ENCODE data around the gene RELN. TPM values are rescaled to one million over a fixed set of nuclear protein-coding genes. Genes with fewer than 3 reads are reported as not detected.

RELN gene
- polyA plus RNA-seq, 1 donor: 5.0 TPM

GRCh38 chr7:103947026-103947655, 42.3 kb downstream of the RELN start:
- no peak overlapping the region for H3K27ac ChIP-seq (ENCODE audit: low read length)
- 68% methylated on average over 2 of the region's 2 CpGs for WGBS (ENCODE audit: insufficient coverage, low lambda C conversion rate)
- no peak for DNase-seq
- no peaks in the 10 kb centered on the region for H3K27me3 ChIP-seq (ENCODE audit: control insufficient read depth, insufficient read depth, low read length)
- H3K4me3 ChIP-seq (ENCODE audit: low read length): no peak overlapping the region
- H3K9me3 ChIP-seq (ENCODE audit: control insufficient read depth, low read depth, low read length): no peaks in the 10 kb centered on the region
- H3K4me1 ChIP-seq (ENCODE audit: control insufficient read depth, insufficient read depth, low read length): no peaks in the 10 kb centered on the region
- no peaks in the 10 kb centered on the region for H3K36me3 ChIP-seq (ENCODE audit: control insufficient read depth, insufficient read depth, low read length)

GRCh38 chr7:103944230-103944900, 45.1 kb downstream of the RELN start:
- Histone ChIP-seq H3K27ac (ENCODE audit: low read length) (no peak overlapping the region), H3K4me1 (ENCODE audit: control insufficient read depth, insufficient read depth, low read length) (no peaks in the 10 kb centered on the region), H3K27me3 (ENCODE audit: control insufficient read depth, insufficient read depth, low read length) (no peaks in the 10 kb centered on the region), H3K36me3 (ENCODE audit: control insufficient read depth, insufficient read depth, low read length) (no peaks in the 10 kb centered on the region), H3K9me3 (ENCODE audit: control insufficient read depth, low read depth, low read length) (no peaks in the 10 kb centered on the region), H3K4me3 (ENCODE audit: low read length) (no peak overlapping the region)
- no CpG with 5 or more reads among the region's 6 CpGs for WGBS (ENCODE audit: insufficient coverage, low lambda C conversion rate)
- no peak for DNase-seq

- Histone ChIP-seq H3K27ac (ENCODE audit: low read length) (no peak overlapping the region), H3K36me3 (ENCODE audit: control insufficient read depth, insufficient read depth, low read length) (no peaks in the 10 kb centered on the region), H3K27me3 (ENCODE audit: control insufficient read depth, insufficient read depth, low read length) (no peaks in the 10 kb centered on the region), H3K4me3 (ENCODE audit: low read length) (no peak overlapping the region), H3K4me1 (ENCODE audit: control insufficient read depth, insufficient read depth, low read length) (no peaks in the 10 kb centered on the region), H3K9me3 (ENCODE audit: control insufficient read depth, low read depth, low read length) (no peaks in the 10 kb centered on the region)
- no peak for DNase-seq
- WGBS (ENCODE audit: insufficient coverage, low lambda C conversion rate): 94% methylated on average over 2 of the region's 3 CpGs
Observed at GRCh38 chr7:103941976-103942375, 47.5 kb downstream of the RELN start.

GRCh38 chr7:103940382-103941268, 48.8 kb downstream of the RELN start:
- Histone ChIP-seq H3K9me3 (ENCODE audit: control insufficient read depth, low read depth, low read length) (no peaks in the 10 kb centered on the region), H3K27ac (ENCODE audit: low read length) (no peak overlapping the region), H3K4me3 (ENCODE audit: low read length) (no peak overlapping the region), H3K27me3 (ENCODE audit: control insufficient read depth, insufficient read depth, low read length) (no peaks in the 10 kb centered on the region), H3K4me1 (ENCODE audit: control insufficient read depth, insufficient read depth, low read length) (no peaks in the 10 kb centered on the region), H3K36me3 (ENCODE audit: control insufficient read depth, insufficient read depth, low read length) (no peaks in the 10 kb centered on the region)
- no peak for DNase-seq
- WGBS (ENCODE audit: insufficient coverage, low lambda C conversion rate): no CpG with 5 or more reads among the region's 6 CpGs

DNA sequence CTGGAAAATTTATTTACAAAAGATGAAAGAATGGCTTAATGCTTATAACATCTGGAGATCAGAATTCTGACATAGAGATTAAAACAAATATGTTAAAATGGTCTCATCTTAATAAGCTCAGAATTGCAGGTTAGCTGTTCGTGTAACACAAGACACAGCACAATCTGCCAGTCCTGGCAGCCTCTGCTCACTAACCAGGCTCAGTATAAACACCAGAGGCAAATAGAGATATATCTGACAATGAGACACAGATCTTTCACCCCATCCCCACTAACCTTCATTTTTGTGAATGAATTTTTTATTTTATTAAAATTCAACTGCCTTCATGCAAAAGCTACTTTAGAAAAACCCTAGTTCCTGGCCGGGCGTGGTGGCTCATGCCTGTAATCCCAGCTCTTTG, 51.8 kb downstream of the RELN start:
- no peaks in the 10 kb centered on the region for H3K27me3 ChIP-seq (ENCODE audit: control insufficient read depth, insufficient read depth, low read length)
- no CpG with 5 or more reads among the region's 3 CpGs for WGBS (ENCODE audit: insufficient coverage, low lambda C conversion rate)
- H3K4me1 ChIP-seq (ENCODE audit: control insufficient read depth, insufficient read depth, low read length): no peaks in the 10 kb centered on the region
- no peaks in the 10 kb centered on the region for H3K9me3 ChIP-seq (ENCODE audit: control insufficient read depth, low read depth, low read length)
- H3K36me3 ChIP-seq (ENCODE audit: control insufficient read depth, insufficient read depth, low read length): no peaks in the 10 kb centered on the region
- no peak for DNase-seq
- H3K27ac ChIP-seq (ENCODE audit: low read length): no peak overlapping the region
- no peak overlapping the region for H3K4me3 ChIP-seq (ENCODE audit: low read length)

GRCh38 chr7:103936558-103936957, 52.9 kb downstream of the RELN start:
- Histone ChIP-seq H3K36me3 (ENCODE audit: control insufficient read depth, insufficient read depth, low read length) (no peaks in the 10 kb centered on the region), H3K9me3 (ENCODE audit: control insufficient read depth, low read depth, low read length) (no peaks in the 10 kb centered on the region), H3K4me1 (ENCODE audit: control insufficient read depth, insufficient read depth, low read length) (no peaks in the 10 kb centered on the region), H3K27ac (ENCODE audit: low read length) (no peak overlapping the region), H3K27me3 (ENCODE audit: control insufficient read depth, insufficient read depth, low read length) (no peaks in the 10 kb centered on the region), H3K4me3 (ENCODE audit: low read length) (no peak overlapping the region)
- WGBS (ENCODE audit: insufficient coverage, low lambda C conversion rate): 50% methylated on average over 1 of the region's 2 CpGs
- DNase-seq: no peak

DNA sequence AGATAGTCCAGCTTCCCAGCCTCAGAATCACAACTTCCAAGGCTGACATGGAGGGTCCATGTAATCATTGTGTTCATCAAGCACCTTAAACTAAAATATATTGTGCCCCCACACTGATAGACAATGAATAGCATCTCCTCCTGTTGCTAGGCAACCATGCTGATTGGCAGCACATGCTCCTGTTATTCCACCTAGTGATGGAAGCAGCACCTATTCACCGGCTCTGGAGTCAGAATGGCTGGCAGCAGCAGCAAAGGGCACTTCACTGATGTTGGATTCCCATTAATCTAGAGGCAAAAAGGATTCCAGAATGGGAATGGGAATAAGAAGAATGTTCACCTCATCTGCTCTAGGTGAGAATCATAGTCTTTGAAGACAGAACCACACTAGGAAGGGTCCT, 55.0 kb downstream of the RELN start:
- Histone ChIP-seq H3K9me3 (ENCODE audit: control insufficient read depth, low read depth, low read length) (no peaks in the 10 kb centered on the region), H3K27me3 (ENCODE audit: control insufficient read depth, insufficient read depth, low read length) (no peaks in the 10 kb centered on the region), H3K4me1 (ENCODE audit: control insufficient read depth, insufficient read depth, low read length) (no peaks in the 10 kb centered on the region), H3K27ac (ENCODE audit: low read length) (no peak overlapping the region), H3K4me3 (ENCODE audit: low read length) (no peak overlapping the region), H3K36me3 (ENCODE audit: control insufficient read depth, insufficient read depth, low read length) (no peaks in the 10 kb centered on the region)
- no peak for DNase-seq
- no CpG with 5 or more reads among the region's 1 CpG for WGBS (ENCODE audit: insufficient coverage, low lambda C conversion rate)

- Histone ChIP-seq H3K27me3 (ENCODE audit: control insufficient read depth, insufficient read depth, low read length) (no peaks in the 10 kb centered on the region), H3K9me3 (ENCODE audit: control insufficient read depth, low read depth, low read length) (no peaks in the 10 kb centered on the region), H3K4me3 (ENCODE audit: low read length) (no peak overlapping the region), H3K36me3 (ENCODE audit: control insufficient read depth, insufficient read depth, low read length) (no peaks in the 10 kb centered on the region), H3K27ac (ENCODE audit: low read length) (no peak overlapping the region), H3K4me1 (ENCODE audit: control insufficient read depth, insufficient read depth, low read length) (no peaks in the 10 kb centered on the region)
- DNase-seq: no peak
- 20% methylated on average over 1 of the region's 2 CpGs for WGBS (ENCODE audit: insufficient coverage, low lambda C conversion rate)
Observed at GRCh38 chr7:103932389-103932788, 57.1 kb downstream of the RELN start.

DNA sequence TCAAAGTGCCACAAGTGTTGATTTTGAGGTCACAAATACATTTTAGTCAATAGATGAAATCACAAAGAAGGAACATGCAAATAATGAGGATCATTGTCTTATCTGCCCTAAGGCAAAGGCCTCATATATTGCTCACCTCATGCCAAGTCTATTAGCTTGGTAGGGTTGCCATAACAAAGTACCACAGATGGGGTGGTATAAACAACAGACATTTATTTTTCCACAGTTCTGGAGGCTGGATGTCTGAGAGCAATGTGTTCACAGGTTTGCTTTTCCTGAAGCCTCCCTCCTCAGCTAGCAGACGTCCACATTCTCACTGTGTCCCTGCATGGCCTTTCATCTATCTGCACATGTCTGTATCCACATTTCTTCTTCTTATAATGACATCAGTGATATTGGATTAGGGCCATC, 59.6 kb downstream of the RELN start:
- no peak overlapping the region for H3K27ac ChIP-seq (ENCODE audit: low read length)
- H3K27me3 ChIP-seq (ENCODE audit: control insufficient read depth, insufficient read depth, low read length): no peaks in the 10 kb centered on the region
- no peaks in the 10 kb centered on the region for H3K9me3 ChIP-seq (ENCODE audit: control insufficient read depth, low read depth, low read length)
- DNase-seq: no peak
- no peak overlapping the region for H3K4me3 ChIP-seq (ENCODE audit: low read length)
- H3K4me1 ChIP-seq (ENCODE audit: control insufficient read depth, insufficient read depth, low read length): no peaks in the 10 kb centered on the region
- WGBS (ENCODE audit: insufficient coverage, low lambda C conversion rate): no CpG with 5 or more reads among the region's 1 CpG
- no peaks in the 10 kb centered on the region for H3K36me3 ChIP-seq (ENCODE audit: control insufficient read depth, insufficient read depth, low read length)

DNA sequence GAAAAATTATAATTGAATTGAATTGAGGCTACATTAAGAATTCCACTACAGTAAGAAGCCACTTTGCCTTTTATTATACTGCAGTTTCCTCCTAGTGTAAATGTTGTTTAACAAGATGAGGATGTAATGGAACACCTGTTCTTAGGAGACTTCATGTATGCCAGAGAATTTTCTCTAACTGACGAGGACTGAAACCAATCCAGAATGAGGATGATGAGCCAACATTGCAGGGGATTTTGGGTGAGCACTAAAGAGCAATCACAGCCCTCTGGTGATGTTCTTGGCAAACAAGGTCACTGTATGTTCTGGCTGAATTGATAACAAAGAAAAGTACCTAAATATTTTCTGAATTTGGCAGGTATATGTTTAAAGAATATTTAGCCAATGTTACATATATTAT, 60.9 kb downstream of the RELN start:
- H3K9me3 ChIP-seq (ENCODE audit: control insufficient read depth, low read depth, low read length): no peaks in the 10 kb centered on the region
- no peak for DNase-seq
- H3K4me3 ChIP-seq (ENCODE audit: low read length): no peak overlapping the region
- no peaks in the 10 kb centered on the region for H3K27me3 ChIP-seq (ENCODE audit: control insufficient read depth, insufficient read depth, low read length)
- H3K27ac ChIP-seq (ENCODE audit: low read length): no peak overlapping the region
- no CpG with 5 or more reads among the region's 1 CpG for WGBS (ENCODE audit: insufficient coverage, low lambda C conversion rate)
- no peaks in the 10 kb centered on the region for H3K4me1 ChIP-seq (ENCODE audit: control insufficient read depth, insufficient read depth, low read length)
- no peaks in the 10 kb centered on the region for H3K36me3 ChIP-seq (ENCODE audit: control insufficient read depth, insufficient read depth, low read length)
